ENCODE results near the gene ATP7B.

Gene ATP7B

GRCh38 chr13:52025475-52026245, 14.4 kb upstream of the ATP7B start:
- in situ Hi-C loops (cut with HindIII; ENCODE audit: low pct_unique_long_range_greater_than_20kb, low sequenced_read_pairs) = no loop called here
- DNase-seq (ENCODE audit: low read depth in 1 of 2, low spot score in 1 of 2) = no peak
- no peak for TF ChIP-seq JUND (IDR thresholded peaks at IDR 0.05; ENCODE audit: low read depth)

DNA sequence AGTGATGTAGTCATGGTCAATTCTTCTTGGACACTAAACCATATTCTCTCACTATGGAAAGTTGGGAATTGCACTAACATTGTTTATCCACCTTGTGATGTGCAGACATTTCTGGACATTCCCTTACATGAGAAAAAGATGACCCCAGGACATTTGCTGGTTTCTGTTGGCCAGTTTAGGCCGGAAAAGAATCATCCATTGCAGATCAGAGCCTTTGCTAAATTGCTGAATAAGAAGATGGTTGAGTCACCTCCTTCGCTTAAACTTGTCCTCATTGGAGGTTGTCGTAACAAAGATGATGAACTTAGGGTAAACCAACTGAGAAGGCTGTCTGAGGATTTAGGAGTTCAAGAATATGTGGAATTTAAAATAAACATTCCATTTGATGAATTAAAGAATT, 13.2 kb upstream of the ATP7B start, which contains the start of gene UTP14C:
TSS of gene UTP14C (plus strand) at position 211 of the 400 bp plus-strand sequence. CDS start 4,114 bp downstream, outside the sequence.
- DNase-seq (ENCODE audit: low read depth in 1 of 2, low spot score in 1 of 2) = no peak
- TF ChIP-seq JUND (IDR thresholded peaks at IDR 0.05; ENCODE audit: low read depth) = no peak
- in situ Hi-C loops (cut with HindIII; ENCODE audit: low pct_unique_long_range_greater_than_20kb, low sequenced_read_pairs) = no loop called here

- no peak for TF ChIP-seq JUND (IDR thresholded peaks at IDR 0.05; ENCODE audit: low read depth)
- no peak for DNase-seq (ENCODE audit: low read depth in 1 of 2, low spot score in 1 of 2)
- in situ Hi-C loops (cut with HindIII; ENCODE audit: low pct_unique_long_range_greater_than_20kb, low sequenced_read_pairs) = no loop called here
Measured at GRCh38 chr13:52022356-52022755, 11.1 kb upstream of the ATP7B start.

GRCh38 chr13:52020191-52020590, 8.9 kb upstream of the ATP7B start:
- no peak for DNase-seq (ENCODE audit: low read depth in 1 of 2, low spot score in 1 of 2)
- in situ Hi-C loops (cut with HindIII; ENCODE audit: low pct_unique_long_range_greater_than_20kb, low sequenced_read_pairs) = no loop called here
- no peak for TF ChIP-seq JUND (IDR thresholded peaks at IDR 0.05; ENCODE audit: low read depth)

DNA sequence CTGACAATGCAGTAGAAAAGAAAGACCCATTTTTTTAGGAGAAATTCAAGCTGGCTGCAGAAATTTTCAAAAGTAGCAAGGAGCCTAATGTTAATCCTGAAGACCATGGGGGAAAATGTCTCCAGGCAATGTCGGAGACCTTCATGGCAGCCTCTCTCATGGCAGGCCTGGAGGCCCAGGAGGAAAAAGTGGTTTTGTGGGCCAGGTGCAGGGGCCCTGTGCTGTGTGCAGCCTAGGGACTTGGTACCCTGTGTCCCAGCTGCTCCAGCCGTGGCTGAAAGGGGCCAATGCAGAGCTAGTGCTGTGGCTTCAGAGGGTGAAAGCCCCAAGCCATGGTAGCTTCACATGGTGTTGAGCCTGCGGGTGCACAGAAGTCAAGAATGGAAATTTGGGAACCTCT, 5.0 kb upstream of the ATP7B start:
- no peak for TF ChIP-seq JUND (IDR thresholded peaks at IDR 0.05; ENCODE audit: low read depth)
- DNase-seq (ENCODE audit: low read depth in 1 of 2, low spot score in 1 of 2) = no peak
- in situ Hi-C loops (cut with HindIII; ENCODE audit: low pct_unique_long_range_greater_than_20kb, low sequenced_read_pairs) = no loop called here

DNA sequence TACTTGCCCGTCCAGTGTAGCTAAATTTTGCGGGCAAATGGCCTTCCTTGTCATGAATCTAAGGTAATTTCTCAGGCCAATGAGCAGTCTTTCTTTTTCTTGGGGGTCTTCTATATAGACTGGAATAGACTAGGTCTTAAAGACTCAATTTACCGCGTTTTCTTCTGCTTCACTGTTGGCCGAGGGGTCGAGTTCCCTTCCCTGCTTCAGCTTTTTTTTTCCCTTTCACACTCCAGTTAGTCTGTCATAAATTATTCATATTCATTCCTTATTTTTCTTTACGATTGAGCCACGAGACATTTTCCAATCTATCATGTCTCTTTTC, 1.2 kb upstream of the ATP7B start:
- in situ Hi-C loops (cut with HindIII; ENCODE audit: low pct_unique_long_range_greater_than_20kb, low sequenced_read_pairs) = no loop called here
- TF ChIP-seq JUND (IDR thresholded peaks at IDR 0.05; ENCODE audit: low read depth) = no peak
- DNase-seq (ENCODE audit: low read depth in 1 of 2, low spot score in 1 of 2) = no peak

- TF ChIP-seq JUND (IDR thresholded peaks at IDR 0.05; ENCODE audit: low read depth) = no peak
- in situ Hi-C loops (cut with HindIII; ENCODE audit: low pct_unique_long_range_greater_than_20kb, low sequenced_read_pairs) = no loop called here
- peak; percentile 90 to 98 for DNase-seq (ENCODE audit: low read depth in 1 of 2, low spot score in 1 of 2)
Measured at GRCh38 chr13:52011632-52012511, 622 bp upstream of the ATP7B start, which contains the start of gene ALG11. ALG11 (plus strand) TSS chr13:52012398; CDS start chr13:52012419, 21 bp downstream.

GRCh38 chr13:52009946-52010345, 1.3 kb downstream of the ATP7B start:
- no peak for TF ChIP-seq JUND (IDR thresholded peaks at IDR 0.05; ENCODE audit: low read depth)
- no peak for DNase-seq (ENCODE audit: low read depth in 1 of 2, low spot score in 1 of 2)
- in situ Hi-C loops (cut with HindIII; ENCODE audit: low pct_unique_long_range_greater_than_20kb, low sequenced_read_pairs) = no loop called here

- TF ChIP-seq JUND (IDR thresholded peaks at IDR 0.05; ENCODE audit: low read depth) = no peak
- in situ Hi-C loops (cut with HindIII; ENCODE audit: low pct_unique_long_range_greater_than_20kb, low sequenced_read_pairs) = no loop called here
- DNase-seq (ENCODE audit: low read depth in 1 of 2, low spot score in 1 of 2) = no peak
Measured at GRCh38 chr13:52006523-52007245, 4.6 kb downstream of the ATP7B start.

- in situ Hi-C loops (cut with HindIII; ENCODE audit: low pct_unique_long_range_greater_than_20kb, low sequenced_read_pairs) = no loop called here
- no peak for DNase-seq (ENCODE audit: low read depth in 1 of 2, low spot score in 1 of 2)
- TF ChIP-seq JUND (IDR thresholded peaks at IDR 0.05; ENCODE audit: low read depth) = no peak
Measured at GRCh38 chr13:52005841-52006522, 5.3 kb downstream of the ATP7B start.

DNA sequence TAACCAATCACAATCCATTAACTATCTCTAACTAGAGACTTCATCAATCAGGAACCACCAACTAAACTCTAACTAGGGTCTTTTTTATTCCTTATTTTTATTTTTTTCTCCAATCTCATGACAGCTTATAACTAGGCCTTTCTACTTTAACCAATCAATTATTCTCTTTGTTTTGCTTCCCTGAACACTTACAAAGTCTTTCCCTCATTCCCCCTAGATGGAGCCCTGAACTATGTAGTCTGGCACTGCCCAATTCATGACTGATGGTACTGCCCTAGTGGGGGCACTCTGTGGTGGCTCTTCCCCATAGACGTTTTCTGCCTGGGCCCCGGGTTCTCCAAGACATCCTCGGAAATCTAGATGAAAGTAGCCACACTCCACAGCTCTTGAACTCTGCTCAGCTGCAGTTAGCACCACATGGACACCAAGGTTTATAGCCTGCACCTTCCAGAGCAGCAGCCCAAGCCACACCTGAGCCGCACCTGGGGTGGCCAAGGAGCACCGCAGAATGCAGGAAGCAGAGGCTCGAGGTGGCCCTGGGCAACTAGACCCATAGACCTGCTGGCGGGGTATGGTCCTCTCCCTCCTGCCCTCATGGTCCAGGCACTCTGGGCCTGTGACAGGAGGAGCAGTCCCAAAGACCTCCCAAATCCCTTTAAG, 6.6 kb downstream of the ATP7B start:
- in situ Hi-C loops (cut with HindIII; ENCODE audit: low pct_unique_long_range_greater_than_20kb, low sequenced_read_pairs) = no loop called here
- no peak for TF ChIP-seq JUND (IDR thresholded peaks at IDR 0.05; ENCODE audit: low read depth)
- DNase-seq (ENCODE audit: low read depth in 1 of 2, low spot score in 1 of 2) = peak in 1 of 2 experiments; percentile 38

DNA sequence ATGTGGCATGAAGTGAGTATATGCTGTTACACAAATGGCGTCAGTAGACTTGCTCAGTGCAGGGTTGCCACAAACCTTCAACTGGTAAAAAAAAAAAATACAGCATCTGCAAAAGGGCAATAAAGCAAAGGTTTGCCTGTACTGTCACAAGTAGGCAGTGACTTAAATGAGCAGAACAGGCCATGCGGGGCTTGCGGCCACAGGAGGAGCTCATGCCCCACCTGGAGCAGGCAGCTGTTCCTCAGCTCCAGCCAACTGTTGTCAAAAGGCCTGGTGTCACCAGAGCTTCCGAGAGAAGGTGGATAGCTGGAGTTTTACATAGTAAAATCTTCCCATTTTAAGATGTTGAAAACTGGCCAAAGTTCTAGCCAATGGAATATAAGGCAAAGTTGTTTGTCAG, 7.7 kb downstream of the ATP7B start:
- in situ Hi-C loops (cut with HindIII; ENCODE audit: low pct_unique_long_range_greater_than_20kb, low sequenced_read_pairs) = no loop called here
- no peak for TF ChIP-seq JUND (IDR thresholded peaks at IDR 0.05; ENCODE audit: low read depth)
- no peak for DNase-seq (ENCODE audit: low read depth in 1 of 2, low spot score in 1 of 2)

Data from T47D (cell line).